Measurements from ENCODE around the gene NR3C2.

NR3C2 gene

GRCh38 chr4:148349153-148349552 lies 93.1 kb downstream of the NR3C2 start:
- no peak overlapping the region for H3K27ac ChIP-seq
- in situ Hi-C loops (cut with HindIII; ENCODE audit: low pct_ligation_motif_present, low sequenced_read_pairs), result no loop called here
- no peak overlapping the region for H3K4me3 ChIP-seq (ENCODE audit: low read depth, low read length)

GRCh38 chr4:148346657-148347056 lies 95.6 kb downstream of the NR3C2 start:
- TF ChIP-seq CTCF (IDR thresholded peaks at IDR 0.05; ENCODE audit: low read depth, low read length, missing control alignments), result no peak
- H3K4me3 ChIP-seq (ENCODE audit: low read depth, low read length), result no peak overlapping the region
- no peaks in the 10 kb centered on the region for H3K36me3 ChIP-seq (replicated peaks)
- in situ Hi-C loops (cut with HindIII; ENCODE audit: low pct_ligation_motif_present, low sequenced_read_pairs), result no loop called here
- H3K27ac ChIP-seq, result no peak overlapping the region
- no peak for DNase-seq
- H3K27me3 ChIP-seq (replicated peaks), result no peaks in the 10 kb centered on the region

More at GRCh38 chr4:148349153-148349552, 93.1 kb downstream of the NR3C2 start:
- Histone ChIP-seq H3K27me3 (replicated peaks) (no peaks in the 10 kb centered on the region), H3K36me3 (replicated peaks) (no peaks in the 10 kb centered on the region)
- no peak for DNase-seq
- no peak for TF ChIP-seq CTCF (IDR thresholded peaks at IDR 0.05; ENCODE audit: low read depth, low read length, missing control alignments)

GRCh38 chr4:148345509-148345908 lies 96.7 kb downstream of the NR3C2 start:
- no peaks in the 10 kb centered on the region for H3K27me3 ChIP-seq (replicated peaks)

GRCh38 chr4:148344941-148345340 lies 97.3 kb downstream of the NR3C2 start:
- no peak overlapping the region for H3K27ac ChIP-seq
- no peak for DNase-seq
- TF ChIP-seq CTCF (IDR thresholded peaks at IDR 0.05; ENCODE audit: low read depth, low read length, missing control alignments), result no peak

More at GRCh38 chr4:148345509-148345908, 96.7 kb downstream of the NR3C2 start:
- no peak overlapping the region for H3K4me3 ChIP-seq (ENCODE audit: low read depth, low read length)
- DNase-seq, result no peak
- no peak overlapping the region for H3K27ac ChIP-seq
- in situ Hi-C loops (cut with HindIII; ENCODE audit: low pct_ligation_motif_present, low sequenced_read_pairs), result no loop called here
- no peak for TF ChIP-seq CTCF (IDR thresholded peaks at IDR 0.05; ENCODE audit: low read depth, low read length, missing control alignments)
- H3K36me3 ChIP-seq (replicated peaks), result no peaks in the 10 kb centered on the region

GRCh38 chr4:148344352-148344751 lies 97.9 kb downstream of the NR3C2 start:
- H3K27ac ChIP-seq, result no peak overlapping the region
- no peak for TF ChIP-seq CTCF (IDR thresholded peaks at IDR 0.05; ENCODE audit: low read depth, low read length, missing control alignments)
- no peak for DNase-seq
- no peaks in the 10 kb centered on the region for H3K36me3 ChIP-seq (replicated peaks)
- no peaks in the 10 kb centered on the region for H3K27me3 ChIP-seq (replicated peaks)
- no peak overlapping the region for H3K4me3 ChIP-seq (ENCODE audit: low read depth, low read length)
- in situ Hi-C loops (cut with HindIII; ENCODE audit: low pct_ligation_motif_present, low sequenced_read_pairs), result no loop called here

More at GRCh38 chr4:148344941-148345340, 97.3 kb downstream of the NR3C2 start:
- Histone ChIP-seq H3K36me3 (replicated peaks) (no peaks in the 10 kb centered on the region), H3K4me3 (ENCODE audit: low read depth, low read length) (no peak overlapping the region), H3K27me3 (replicated peaks) (no peaks in the 10 kb centered on the region)
- in situ Hi-C loops (cut with HindIII; ENCODE audit: low pct_ligation_motif_present, low sequenced_read_pairs), result no loop called here

Measured in brain microvascular endothelial cell (primary cell).